Ovary (tissue), 9 donors: Measurements from ENCODE around the gene BCORL1. TPM values are rescaled to one million over a fixed set of nuclear protein-coding genes. Genes with fewer than 3 reads are reported as not detected.

Source experiments
- DNase-seq, 5 donors: peaks; one replicate each; pipeline ENCODE4 v3.0.0-alpha.2; 2019 to 2020
- H3K27ac ChIP-seq, 2 donors: fragments of 200-600 bp; one replicate each; pipeline versions ENCODE4 v1.5.1 to v1.8.0; 2019 to 2022
- H3K27me3 ChIP-seq: fragments of 200-600 bp; one replicate; pipeline ENCODE4 v1.8.0; 2022
- H3K36me3 ChIP-seq: fragments of 200-600 bp; sonication (generic); one replicate; pipeline ENCODE4 v1.5.1; 2019
- H3K4me1 ChIP-seq: one replicate; pipeline ENCODE4 v1.8.1; 2013; ENCODE audit warnings: mild to moderate bottlenecking, moderate library complexity; ENCODE audit not compliant: insufficient read depth
- H3K4me3 ChIP-seq: fragments of 200-600 bp; sonication (generic); one replicate; pipeline ENCODE4 v1.5.1; 2017
- H3K9me3 ChIP-seq, 2 donors: fragments of 200-600 bp in 1 of 2; sonication (generic) in 1 of 2; one replicate each; pipeline versions ENCODE4 v1.5.1 to v1.8.1; 2013 to 2019; ENCODE audit warnings: mild to moderate bottlenecking in 1 of 2, moderate library complexity in 1 of 2
- EP300 ChIP-seq: sonication (generic); formaldehyde crosslinking; IDR thresholded peaks from one replicate; pipeline ENCODE4 v1.6.1; 2017; ENCODE audit warnings: antibody characterized with exemption
- POLR2A ChIP-seq: fragments of 450-650 bp; IDR thresholded peaks from one replicate; pipeline ENCODE4 v1.6.1; 2017; ENCODE audit warnings: antibody characterized with exemption, mild to moderate bottlenecking, moderate library complexity
- WGBS, 3 donors: extraction: QIAGEN DNeasy Blood & Tissue Kit in 1 of 3; methylation state at CpG; one replicate each; pipeline versions ENCODE4 v1.1.5 to v1.1.7; 2013 to 2017; 5-methylcytosine and 5-hydroxymethylcytosine counted together
- intact Hi-C, 4 donors: fragments of 100-400 bp; cut with DNase I; formaldehyde crosslinking; loops; one replicate each; pipeline versions ENCODE4 v1.11.0 to v1.15.1; 2022 to 2023
- polyA plus RNA-seq, 2 donors: library from polyadenylated mRNA; stranded (reverse); fragments of 200-250 nt in 1 of 2; fragments of 350-450 nt in 1 of 2; fragmentation: Illumina TruSeq in 1 of 2; extraction: RNeasy Lipid Tissue Mini Kit (QIAGEN cat#74804) in 1 of 2; gene quantifications; one replicate each; pipeline ENCODE4 v1.2.3, GENCODE V29; 2013 to 2014
- total RNA-seq, 7 donors: library from RNA; depleted of rRNA in 2 of 7; stranded (reverse); fragments of >200 nt in 2 of 7; fragmentation: NEBNext Ultra II Directional in 3 of 7; extraction: Animal tissue kit (Norgen Biotek cat#: 25700) in 3 of 7; gene quantifications; one replicate each; pipeline versions ENCODE4 v1.1.0 to v1.2.4, GENCODE V29; 2016 to 2023
- TF ChIP-seq, protein P1 (sequence below), 3 donors: fragments of 450-650 bp in 2 of 3; fragments of 200-600 bp in 1 of 3; IDR thresholded peaks; one replicate each; pipeline versions ENCODE4 v1.5.1 to v1.8.0; 2016 to 2022; ENCODE audit warnings: antibody characterized with exemption in 3 of 3, mild to moderate bottlenecking in 1 of 3
- donor health status: DM: no; HTN: no; CAD: no; lungs with moderate emphysema.
- donor health status: DM: no; HTN: no; CAD: no.
- donor health status: Bipolar disorder and iron deficiency.
- donor health status: DM: yes; HTN: yes; CAD: no.
- donor health status: DM: no; HTN: no; CAD: no.
- donor health status: DM: yes; HTN: yes; CAD: no.

BCORL1 gene
- total and polyA plus RNA-seq, 9 donors, result 3.3 to 45.1 (median 19.3) TPM

DNA sequence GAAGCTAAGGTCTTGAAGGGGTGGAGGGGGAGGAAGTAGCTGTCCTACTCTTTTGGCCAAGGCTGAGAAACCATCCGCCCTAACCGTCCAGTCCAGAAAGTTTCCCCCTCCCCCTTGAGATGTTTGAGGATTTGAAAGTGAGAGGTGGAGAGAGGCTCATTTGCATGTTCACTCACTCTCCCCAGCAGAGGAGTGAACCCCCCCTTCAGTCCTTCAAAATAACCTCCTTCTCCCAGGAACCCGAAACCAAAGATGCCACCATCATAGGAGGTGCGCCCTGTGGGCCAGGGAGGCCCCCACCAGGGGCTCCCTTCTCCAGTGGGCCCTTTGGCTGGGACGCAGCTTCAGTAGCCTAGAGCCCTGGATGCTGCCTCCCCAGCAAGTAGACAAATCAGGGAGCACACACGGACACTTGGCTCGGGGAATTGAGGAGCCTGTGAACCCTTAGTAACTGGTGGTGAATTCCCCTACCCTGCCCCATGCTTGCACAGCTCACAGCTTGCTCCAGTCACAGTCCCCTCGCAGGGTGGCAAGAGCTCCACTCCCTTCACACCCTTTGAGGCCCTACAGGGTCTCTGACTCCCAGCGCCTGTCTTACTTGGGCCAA, 102.3 kb downstream of the BCORL1 start:
- Histone ChIP-seq H3K27me3 (no peaks in the 10 kb centered on the region), H3K4me1 (peaks cover 6% of the 10 kb centered on the region), H3K9me3 (no peaks in the 10 kb centered on the region), H3K4me3 (no peak overlapping the region), H3K36me3 (no peaks in the 10 kb centered on the region), H3K27ac (peak overlapping the region in 1 of 2 donors; percentile 38)
- TF ChIP-seq EP300 (no peak), POLR2A (no peak)
- TF ChIP-seq, protein P1, sequence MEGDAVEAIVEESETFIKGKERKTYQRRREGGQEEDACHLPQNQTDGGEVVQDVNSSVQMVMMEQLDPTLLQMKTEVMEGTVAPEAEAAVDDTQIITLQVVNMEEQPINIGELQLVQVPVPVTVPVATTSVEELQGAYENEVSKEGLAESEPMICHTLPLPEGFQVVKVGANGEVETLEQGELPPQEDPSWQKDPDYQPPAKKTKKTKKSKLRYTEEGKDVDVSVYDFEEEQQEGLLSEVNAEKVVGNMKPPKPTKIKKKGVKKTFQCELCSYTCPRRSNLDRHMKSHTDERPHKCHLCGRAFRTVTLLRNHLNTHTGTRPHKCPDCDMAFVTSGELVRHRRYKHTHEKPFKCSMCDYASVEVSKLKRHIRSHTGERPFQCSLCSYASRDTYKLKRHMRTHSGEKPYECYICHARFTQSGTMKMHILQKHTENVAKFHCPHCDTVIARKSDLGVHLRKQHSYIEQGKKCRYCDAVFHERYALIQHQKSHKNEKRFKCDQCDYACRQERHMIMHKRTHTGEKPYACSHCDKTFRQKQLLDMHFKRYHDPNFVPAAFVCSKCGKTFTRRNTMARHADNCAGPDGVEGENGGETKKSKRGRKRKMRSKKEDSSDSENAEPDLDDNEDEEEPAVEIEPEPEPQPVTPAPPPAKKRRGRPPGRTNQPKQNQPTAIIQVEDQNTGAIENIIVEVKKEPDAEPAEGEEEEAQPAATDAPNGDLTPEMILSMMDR (IDR thresholded peaks at IDR 0.05), result no peak
- WGBS, 3 donors, result 60 to 77% (median 61%) methylated on average over 8 to 9 of the region's 9 CpGs
- intact Hi-C loops, result loop anchor here (5.0 to 10.0 kb wide), 3 partner anchors 88 to 108 kb away; partner anchors contain the start of gene RAB33A (in 3 of the 4)
- no peak for DNase-seq

DNA sequence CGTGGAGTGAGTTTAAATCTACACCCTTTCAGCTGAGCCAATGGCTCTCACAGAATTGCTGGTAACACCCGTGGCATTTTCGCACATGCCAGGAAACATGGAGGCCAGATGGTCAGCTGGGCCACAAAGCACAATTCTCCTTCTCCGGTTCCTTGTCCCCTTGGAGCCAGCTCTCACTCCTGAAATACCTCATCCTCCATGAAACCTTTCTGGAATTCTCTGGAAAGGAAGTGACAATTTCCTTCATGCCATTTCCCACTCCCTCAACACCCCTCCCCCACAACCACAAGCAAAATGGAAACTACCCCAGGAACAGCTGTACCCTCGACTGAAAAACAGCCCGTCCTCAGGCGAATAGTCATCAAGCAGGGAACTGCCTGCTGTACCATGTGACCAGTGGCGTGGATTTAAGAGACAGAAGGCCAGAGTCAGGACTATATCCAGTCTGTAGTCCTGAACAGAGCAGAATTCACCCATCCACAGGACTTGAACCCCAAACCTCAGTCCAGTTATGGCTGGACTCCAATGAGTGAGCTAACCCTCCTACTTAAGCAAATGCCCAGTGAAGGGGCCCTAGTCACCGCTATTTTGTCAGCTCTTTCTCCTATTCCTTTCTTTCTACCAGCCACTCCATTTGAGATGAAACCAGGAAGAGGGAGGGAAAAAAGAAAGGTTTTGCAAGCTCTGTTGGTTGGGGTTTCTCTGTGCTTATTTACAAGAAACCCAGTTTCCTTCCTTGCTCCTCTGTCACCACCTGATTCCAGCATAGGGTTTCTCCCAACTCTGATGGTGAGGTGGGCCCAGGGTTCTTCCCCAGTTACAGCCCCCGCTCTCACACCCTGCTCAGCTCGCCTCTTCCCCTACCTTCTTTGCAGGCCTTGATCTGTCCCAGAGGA, 103.4 kb downstream of the BCORL1 start:
- intact Hi-C loops, result loop anchor here in 2 of 4 donors (10.0 kb wide), 1 partner anchor 89 kb away; the partner anchor contains the start of gene RAB33A (in 2 of the 2)
- DNase-seq, result no peak
- TF ChIP-seq, protein P1 (IDR thresholded peaks at IDR 0.05), result no peak
- TF ChIP-seq EP300 (no peak), POLR2A (no peak)
- H3K27ac ChIP-seq, result no peak overlapping the region
- H3K27me3 ChIP-seq, result no peaks in the 10 kb centered on the region
- H3K36me3 ChIP-seq, result no peaks in the 10 kb centered on the region
- WGBS, 3 donors, result 70 to 81% (median 77%) methylated on average over 11 of the region's 11 CpGs
- H3K4me3 ChIP-seq, result no peak overlapping the region
- peaks cover 6% of the 10 kb centered on the region for H3K4me1 ChIP-seq
- H3K9me3 ChIP-seq, result no peaks in the 10 kb centered on the region

DNA sequence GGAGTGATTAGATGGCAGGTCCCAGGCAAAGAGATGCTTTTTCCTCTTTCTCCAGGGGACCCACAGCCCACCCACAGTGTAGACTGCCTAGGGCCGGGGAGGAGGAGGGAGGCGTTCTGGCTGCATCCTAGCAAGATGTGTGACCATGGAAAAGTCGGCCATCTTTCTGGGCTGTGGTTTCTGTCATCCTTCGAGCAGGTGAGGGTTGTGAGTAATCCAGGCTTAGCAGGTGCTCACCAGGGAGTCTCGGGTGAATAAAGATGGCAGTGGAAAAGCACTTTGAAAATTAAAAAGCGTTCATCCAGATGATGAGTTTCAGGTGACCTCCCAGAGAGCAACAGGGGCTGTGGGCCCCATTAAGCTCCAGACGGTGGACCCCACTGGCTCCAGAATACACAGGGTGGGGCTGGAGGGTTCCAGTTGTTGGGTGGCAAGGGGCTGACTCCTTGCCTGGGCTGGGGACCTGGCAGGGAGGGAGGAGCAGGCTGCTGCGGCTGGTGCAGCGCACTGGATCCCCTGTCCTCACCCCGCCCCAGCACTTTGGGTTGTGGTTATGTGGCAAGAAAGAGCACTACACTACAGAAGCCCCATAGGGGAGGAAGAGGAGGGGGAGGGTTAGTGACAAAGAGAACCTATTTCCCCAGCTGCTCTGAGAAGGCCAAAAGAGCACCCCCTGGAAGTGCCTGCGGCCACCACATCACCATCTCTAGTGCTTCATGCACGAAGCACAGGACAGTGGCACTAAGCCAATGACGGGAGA, 104.2 kb downstream of the BCORL1 start:
- H3K36me3 ChIP-seq, result no peaks in the 10 kb centered on the region
- WGBS, 3 donors, result 74 to 80% (median 78%) methylated on average over 12 to 13 of the region's 13 CpGs
- H3K4me3 ChIP-seq, result no peak overlapping the region
- intact Hi-C loops, result loop anchor here in 2 of 4 donors (10.0 kb wide), 1 partner anchor 88 kb away; the partner anchor contains the start of gene RAB33A (in 2 of the 2)
- no peaks in the 10 kb centered on the region for H3K9me3 ChIP-seq
- no peak for TF ChIP-seq POLR2A
- no peak for DNase-seq
- H3K4me1 ChIP-seq, result peaks cover 6% of the 10 kb centered on the region
- H3K27me3 ChIP-seq, result no peaks in the 10 kb centered on the region
- H3K27ac ChIP-seq, result no peak overlapping the region

DNA sequence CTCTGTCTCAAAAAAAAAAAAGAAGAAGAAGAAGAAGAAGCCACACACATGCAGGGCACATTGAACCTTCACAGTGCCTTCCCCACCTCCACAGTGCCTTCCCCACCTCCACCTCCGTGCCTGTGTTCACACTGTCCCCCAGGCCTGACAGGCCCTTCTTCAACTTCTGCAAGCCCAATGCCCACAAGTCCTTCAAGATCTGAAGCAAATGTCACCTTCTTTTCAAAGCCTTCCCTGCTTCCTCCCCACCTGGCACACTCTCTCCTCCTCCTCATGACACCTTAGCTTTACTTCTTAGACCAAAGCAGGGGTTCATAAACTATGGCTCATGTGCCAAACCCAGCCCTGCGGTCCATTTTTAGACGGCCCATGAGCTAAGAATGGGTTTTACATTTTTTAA, 107.9 kb downstream of the BCORL1 start:
- no peak overlapping the region for H3K27ac ChIP-seq
- H3K27me3 ChIP-seq, result no peaks in the 10 kb centered on the region
- H3K4me3 ChIP-seq, result no peak overlapping the region
- WGBS, 3 donors, result 76 to 85% (median 76%) methylated on average over 3 of the region's 3 CpGs
- no peaks in the 10 kb centered on the region for H3K9me3 ChIP-seq
- intact Hi-C loops, result no loop called here
- no peak for DNase-seq
- TF ChIP-seq EP300, result no peak
- TF ChIP-seq, protein P1 (IDR thresholded peaks at IDR 0.05), result no peak
- TF ChIP-seq POLR2A, result no peak
- H3K4me1 ChIP-seq, result peaks cover 7% of the 10 kb centered on the region
- no peaks in the 10 kb centered on the region for H3K36me3 ChIP-seq
